ENCODE measurements around the gene MLNR. TPM values are rescaled to one million over a fixed set of nuclear protein-coding genes. Genes with fewer than 3 reads are reported as not detected.
A peak's percentile ranks its signal among the peaks of the same experiment; 100 is the strongest.

MLNR gene, protein sequence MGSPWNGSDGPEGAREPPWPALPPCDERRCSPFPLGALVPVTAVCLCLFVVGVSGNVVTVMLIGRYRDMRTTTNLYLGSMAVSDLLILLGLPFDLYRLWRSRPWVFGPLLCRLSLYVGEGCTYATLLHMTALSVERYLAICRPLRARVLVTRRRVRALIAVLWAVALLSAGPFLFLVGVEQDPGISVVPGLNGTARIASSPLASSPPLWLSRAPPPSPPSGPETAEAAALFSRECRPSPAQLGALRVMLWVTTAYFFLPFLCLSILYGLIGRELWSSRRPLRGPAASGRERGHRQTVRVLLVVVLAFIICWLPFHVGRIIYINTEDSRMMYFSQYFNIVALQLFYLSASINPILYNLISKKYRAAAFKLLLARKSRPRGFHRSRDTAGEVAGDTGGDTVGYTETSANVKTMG
- total RNA-seq: under 1 TPM in 1 of 2 donors, not detected in 1; 0.45 TPM

DNA sequence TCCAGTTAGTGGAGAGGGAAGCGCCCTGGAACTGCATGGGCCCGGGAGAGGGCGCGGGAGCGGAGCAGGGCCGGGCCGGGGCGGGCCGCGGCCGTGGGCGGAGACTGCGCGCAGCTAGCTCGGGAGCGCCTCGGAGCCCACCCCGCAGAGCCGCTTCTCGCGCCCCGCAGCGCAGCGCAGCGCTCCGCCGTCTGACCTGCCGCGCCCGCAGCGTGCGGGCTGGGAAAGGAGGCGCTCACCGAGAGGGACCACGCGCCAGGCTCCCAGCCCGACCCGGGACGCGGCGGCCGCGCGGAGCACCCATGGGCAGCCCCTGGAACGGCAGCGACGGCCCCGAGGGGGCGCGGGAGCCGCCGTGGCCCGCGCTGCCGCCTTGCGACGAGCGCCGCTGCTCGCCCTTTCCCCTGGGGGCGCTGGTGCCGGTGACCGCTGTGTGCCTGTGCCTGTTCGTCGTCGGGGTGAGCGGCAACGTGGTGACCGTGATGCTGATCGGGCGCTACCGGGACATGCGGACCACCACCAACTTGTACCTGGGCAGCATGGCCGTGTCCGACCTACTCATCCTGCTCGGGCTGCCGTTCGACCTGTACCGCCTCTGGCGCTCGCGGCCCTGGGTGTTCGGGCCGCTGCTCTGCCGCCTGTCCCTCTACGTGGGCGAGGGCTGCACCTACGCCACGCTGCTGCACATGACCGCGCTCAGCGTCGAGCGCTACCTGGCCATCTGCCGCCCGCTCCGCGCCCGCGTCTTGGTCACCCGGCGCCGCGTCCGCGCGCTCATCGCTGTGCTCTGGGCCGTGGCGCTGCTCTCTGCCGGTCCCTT, at the start of gene MLNR:
MLNR (plus strand) TSS at position 303 of the 820 bp plus-strand sequence; CDS start at position 303, 0 bp downstream.
- H3K9me3 ChIP-seq: no peaks in the 10 kb centered on the region
- H3K36me3 ChIP-seq: no peaks in the 10 kb centered on the region
- intact Hi-C loops (cut with DNase I): no loop called here
- no peak for TF ChIP-seq POLR2A (IDR thresholded peaks at IDR 0.05)
- TF ChIP-seq, protein P1, sequence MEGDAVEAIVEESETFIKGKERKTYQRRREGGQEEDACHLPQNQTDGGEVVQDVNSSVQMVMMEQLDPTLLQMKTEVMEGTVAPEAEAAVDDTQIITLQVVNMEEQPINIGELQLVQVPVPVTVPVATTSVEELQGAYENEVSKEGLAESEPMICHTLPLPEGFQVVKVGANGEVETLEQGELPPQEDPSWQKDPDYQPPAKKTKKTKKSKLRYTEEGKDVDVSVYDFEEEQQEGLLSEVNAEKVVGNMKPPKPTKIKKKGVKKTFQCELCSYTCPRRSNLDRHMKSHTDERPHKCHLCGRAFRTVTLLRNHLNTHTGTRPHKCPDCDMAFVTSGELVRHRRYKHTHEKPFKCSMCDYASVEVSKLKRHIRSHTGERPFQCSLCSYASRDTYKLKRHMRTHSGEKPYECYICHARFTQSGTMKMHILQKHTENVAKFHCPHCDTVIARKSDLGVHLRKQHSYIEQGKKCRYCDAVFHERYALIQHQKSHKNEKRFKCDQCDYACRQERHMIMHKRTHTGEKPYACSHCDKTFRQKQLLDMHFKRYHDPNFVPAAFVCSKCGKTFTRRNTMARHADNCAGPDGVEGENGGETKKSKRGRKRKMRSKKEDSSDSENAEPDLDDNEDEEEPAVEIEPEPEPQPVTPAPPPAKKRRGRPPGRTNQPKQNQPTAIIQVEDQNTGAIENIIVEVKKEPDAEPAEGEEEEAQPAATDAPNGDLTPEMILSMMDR (IDR thresholded peaks at IDR 0.05): peak in 1 of 4 experiments; percentile 11
- 5% methylated on average over 81 of the region's 111 CpGs for WGBS
- no peak within 1 kb of the TSS for H3K27ac ChIP-seq
- peaks cover 4% of the 10 kb centered on the region for H3K27me3 ChIP-seq (replicated peaks; ENCODE audit: insufficient read depth)
- H3K4me1 ChIP-seq (replicated peaks): peaks cover 5% of the 10 kb centered on the region
- peak within 1 kb of the TSS; percentile 28 to 35 for H3K4me3 ChIP-seq
- no peak for DNase-seq (ENCODE audit: low spot score)

DNA sequence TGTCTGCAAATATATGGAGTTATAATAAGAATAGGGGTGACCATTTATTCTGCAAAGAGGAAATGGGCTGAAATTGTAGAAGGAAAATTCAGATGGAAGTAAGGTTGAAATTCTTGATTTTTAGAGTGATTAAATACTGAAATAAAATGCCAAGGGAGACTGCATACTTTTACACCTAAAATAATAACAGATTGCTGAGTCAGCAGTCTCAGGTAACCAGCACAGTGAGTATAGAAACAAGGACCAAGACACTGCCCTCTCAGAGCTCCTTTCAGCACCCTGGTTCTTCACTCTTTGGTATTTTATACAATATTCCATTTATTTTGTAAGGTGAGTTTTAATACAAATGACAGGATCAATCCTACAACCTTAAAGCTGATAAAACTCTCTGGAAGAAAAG, 48.8 kb upstream of the MLNR start:
- Histone ChIP-seq H3K27ac (no peak overlapping the region), H3K4me1 (replicated peaks) (no peaks in the 10 kb centered on the region), H3K9me3 (no peaks in the 10 kb centered on the region), H3K36me3 (no peaks in the 10 kb centered on the region), H3K27me3 (replicated peaks; ENCODE audit: insufficient read depth) (no peaks in the 10 kb centered on the region), H3K4me3 (no peak overlapping the region)
- intact Hi-C loops (cut with DNase I): no loop called here
- TF ChIP-seq POLR2AphosphoS5 (IDR thresholded peaks at IDR 0.05) (no peak), POLR2A (IDR thresholded peaks at IDR 0.05) (no peak)
- TF ChIP-seq, protein P1 (IDR thresholded peaks at IDR 0.05): no peak
- DNase-seq (ENCODE audit: low spot score): no peak

DNA sequence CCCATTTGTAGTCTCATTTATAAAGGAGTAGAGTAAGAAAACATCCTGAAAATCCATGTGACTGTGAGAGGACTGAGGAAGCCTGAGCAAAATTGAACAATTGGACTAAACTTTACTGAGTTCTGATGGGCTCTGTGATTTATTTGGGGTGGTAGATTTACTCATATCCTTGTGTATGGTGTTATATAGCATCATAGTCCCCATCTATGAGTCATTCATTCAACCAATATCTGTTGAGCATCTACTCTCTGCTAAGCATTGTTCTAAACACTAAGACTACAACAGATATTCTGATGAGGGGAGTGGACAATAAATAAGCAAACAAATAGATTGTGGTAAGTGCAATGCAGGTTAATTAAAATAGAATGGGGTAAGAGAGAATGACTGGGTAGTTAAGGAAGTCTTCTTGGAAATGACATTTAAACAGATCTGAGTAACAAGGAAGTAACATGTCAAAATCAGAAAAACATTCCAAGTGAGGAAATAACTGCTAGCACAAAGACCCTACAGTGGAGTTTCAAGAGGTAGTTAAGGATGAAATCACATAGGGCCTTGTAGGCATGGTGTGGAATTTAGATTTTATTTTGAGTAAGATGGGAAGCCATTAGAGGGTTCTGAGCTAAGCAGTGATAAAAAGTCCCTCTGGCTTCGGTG, 36.3 kb upstream of the MLNR start:
- H3K4me1 ChIP-seq (replicated peaks): peaks cover 3% of the 10 kb centered on the region
- WGBS: 57% methylated on average over 1 of the region's 1 CpG
- H3K4me3 ChIP-seq: no peak overlapping the region
- H3K9me3 ChIP-seq: no peaks in the 10 kb centered on the region
- H3K27ac ChIP-seq: no peak overlapping the region
- H3K36me3 ChIP-seq: no peaks in the 10 kb centered on the region
- no peak for DNase-seq (ENCODE audit: low spot score)
- no peak for TF ChIP-seq POLR2AphosphoS5 (IDR thresholded peaks at IDR 0.05)
- no peak for TF ChIP-seq POLR2A (IDR thresholded peaks at IDR 0.05)
- TF ChIP-seq, protein P1 (IDR thresholded peaks at IDR 0.05): no peak
- H3K27me3 ChIP-seq (replicated peaks; ENCODE audit: insufficient read depth): no peaks in the 10 kb centered on the region
- intact Hi-C loops (cut with DNase I): no loop called here

DNA sequence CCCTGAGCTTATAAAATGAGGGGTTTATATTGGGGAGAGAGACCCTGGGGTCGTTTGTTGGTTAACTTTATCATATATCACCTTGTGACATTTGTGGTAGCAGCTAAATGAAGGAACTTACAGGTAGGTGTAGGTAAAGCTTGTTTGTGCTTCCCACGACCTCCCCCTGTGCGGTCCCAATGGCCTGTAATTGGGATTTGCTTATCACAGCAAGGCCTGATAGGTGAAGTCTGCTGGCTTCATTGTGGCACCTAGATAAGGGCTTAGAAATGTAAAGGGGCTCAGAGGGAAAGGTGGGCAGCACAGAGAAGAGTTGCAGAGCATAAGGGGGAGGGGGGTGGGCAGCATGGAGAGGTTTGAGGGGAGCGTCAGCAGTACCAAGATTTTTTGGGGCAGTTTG, 35.5 kb upstream of the MLNR start:
- DNase-seq (ENCODE audit: low spot score): no peak
- H3K27me3 ChIP-seq (replicated peaks; ENCODE audit: insufficient read depth): no peaks in the 10 kb centered on the region

More for the DNA sequence above, 35.5 kb upstream of the MLNR start:
- intact Hi-C loops (cut with DNase I): no loop called here
- Histone ChIP-seq H3K36me3 (no peaks in the 10 kb centered on the region), H3K9me3 (no peaks in the 10 kb centered on the region), H3K4me1 (replicated peaks) (peaks cover 3% of the 10 kb centered on the region), H3K4me3 (no peak overlapping the region), H3K27ac (no peak overlapping the region)
- TF ChIP-seq POLR2AphosphoS5 (IDR thresholded peaks at IDR 0.05) (no peak), POLR2A (IDR thresholded peaks at IDR 0.05) (no peak)
- TF ChIP-seq, protein P1 (IDR thresholded peaks at IDR 0.05): no peak
- WGBS: 76% methylated on average over 4 of the region's 4 CpGs
